ENCODE data around the gene FSHR.

The FSHR gene

GRCh38 chr2:49067971-49068370, 86.3 kb downstream of the FSHR start:
- TF ChIP-seq CTCF (IDR thresholded peaks at IDR 0.05; ENCODE audit: low read depth, low read length): no peak

GRCh38 chr2:49053156-49053555, 101.2 kb downstream of the FSHR start:
- TF ChIP-seq CTCF (IDR thresholded peaks at IDR 0.05; ENCODE audit: low read depth, low read length): no peak
- DNase-seq (ENCODE audit: extremely low read depth, low read depth): no peak

More at GRCh38 chr2:49067971-49068370, 86.3 kb downstream of the FSHR start:
- no peak for DNase-seq (ENCODE audit: extremely low read depth, low read depth)

- no peak for TF ChIP-seq CTCF (IDR thresholded peaks at IDR 0.05; ENCODE audit: low read depth, low read length)
Observed at GRCh38 chr2:49050265-49050664, 104.0 kb downstream of the FSHR start.

GRCh38 chr2:49049161-49049560, 105.2 kb downstream of the FSHR start:
- no peak for DNase-seq (ENCODE audit: extremely low read depth, low read depth)
- no peak for TF ChIP-seq CTCF (IDR thresholded peaks at IDR 0.05; ENCODE audit: low read depth, low read length)

More at GRCh38 chr2:49050265-49050664, 104.0 kb downstream of the FSHR start:
- DNase-seq (ENCODE audit: extremely low read depth, low read depth): no peak

- TF ChIP-seq CTCF (IDR thresholded peaks at IDR 0.05; ENCODE audit: low read depth, low read length): no peak
- DNase-seq (ENCODE audit: extremely low read depth, low read depth): no peak
Observed at GRCh38 chr2:49045083-49045482, 109.2 kb downstream of the FSHR start.

- no peak for TF ChIP-seq CTCF (IDR thresholded peaks at IDR 0.05; ENCODE audit: low read depth, low read length)
- DNase-seq (ENCODE audit: extremely low read depth, low read depth): no peak
Observed at GRCh38 chr2:49044350-49045079, 109.8 kb downstream of the FSHR start.

- TF ChIP-seq CTCF (IDR thresholded peaks at IDR 0.05; ENCODE audit: low read depth, low read length): no peak
- no peak for DNase-seq (ENCODE audit: extremely low read depth, low read depth)
Observed at GRCh38 chr2:49043405-49043982, 110.8 kb downstream of the FSHR start.
